OCI-LY1 (cell line): ENCODE results near the gene SLC43A2.

Experiments
- H2AFZ ChIP-seq: fragments of 200-600 bp; sonication (generic), shearing (Covaris generic); 2 replicates; pipeline ENCODE4 v1.6.0; 2014; ENCODE audit warnings: antibody characterized with exemption, mild to moderate bottlenecking, low read length
- H3F3A ChIP-seq: fragments of 200-600 bp; sonication (generic), shearing (Covaris generic); 2 replicates; pipeline ENCODE4 v1.6.0; 2014; ENCODE audit warnings: mild to moderate bottlenecking, antibody characterized with exemption, low read length, moderate library complexity; ENCODE audit not compliant: insufficient read depth
- H3K27ac ChIP-seq: fragments of 200-600 bp; sonication (generic); 2 replicates; pipeline ENCODE4 v1.5.1; 2014; ENCODE audit warnings: low read length, mixed run types, mild to moderate bottlenecking, low read depth; ENCODE audit not compliant: poor library complexity, severe bottlenecking
- H3K27me3 ChIP-seq: fragments of 200-600 bp; sonication (generic); 2 replicates; pipeline ENCODE4 v1.6.0; 2014; ENCODE audit warnings: antibody characterized with exemption, mild to moderate bottlenecking, low read length, moderate library complexity; ENCODE audit not compliant: insufficient read depth
- H3K36me3 ChIP-seq: fragments of 200-600 bp; sonication (generic); 2 replicates; pipeline ENCODE4 v1.6.1; 2014; ENCODE audit warnings: mild to moderate bottlenecking, antibody characterized with exemption, low read length, moderate library complexity, mixed read lengths; ENCODE audit not compliant: insufficient read depth
- H3K4me1 ChIP-seq: fragments of 200-600 bp; sonication (generic); 2 replicates; pipeline ENCODE4 v1.5.1; 2014; ENCODE audit warnings: mild to moderate bottlenecking, low read length, moderate library complexity; ENCODE audit not compliant: insufficient read depth, severe bottlenecking
- H3K4me2 ChIP-seq: fragments of 200-600 bp; sonication (generic), shearing (Covaris generic); 2 replicates; pipeline ENCODE4 v1.6.1; 2014; ENCODE audit warnings: low read length
- H3K4me3 ChIP-seq: fragments of 200-600 bp; sonication (generic); 2 replicates; pipeline ENCODE4 v1.5.1; 2014; ENCODE audit warnings: low read length, low read depth, mild to moderate bottlenecking, mixed read lengths; ENCODE audit not compliant: poor library complexity, severe bottlenecking
- H3K79me2 ChIP-seq: fragments of 200-600 bp; shearing (Covaris generic); 2 replicates; pipeline ENCODE4 v1.6.1; 2016; ENCODE audit warnings: mixed run types, low read length, mixed read lengths; ENCODE audit not compliant: insufficient read depth
- H3K9ac ChIP-seq: fragments of 200-600 bp; sonication (generic), shearing (Covaris generic); 2 replicates; pipeline ENCODE4 v1.6.1; 2014; ENCODE audit warnings: mild to moderate bottlenecking, low read length, mixed read lengths
- H3K9me2 ChIP-seq: fragments of 200-600 bp; sonication (generic), shearing (Covaris generic); 2 replicates; pipeline ENCODE4 v1.6.1; 2014; ENCODE audit warnings: low read depth, mild to moderate bottlenecking, low read length, mixed read lengths
- H3K9me3 ChIP-seq: fragments of 200-600 bp; shearing (Covaris generic); 2 replicates; pipeline ENCODE4 v1.6.1; 2014; ENCODE audit warnings: low read length, mixed read lengths
- H4K20me1 ChIP-seq: fragments of 200-600 bp; sonication (generic), shearing (Covaris generic); 2 replicates; pipeline ENCODE4 v1.6.0; 2016; ENCODE audit warnings: mild to moderate bottlenecking, low read length; ENCODE audit not compliant: insufficient read depth
- EZH2 ChIP-seq: fragments of 200-600 bp; sonication (generic), shearing (Covaris generic); IDR thresholded peaks from 2 replicates; pipeline ENCODE4 v1.8.0; 2017; ENCODE audit warnings: borderline replicate concordance, mixed run types, mild to moderate bottlenecking, antibody characterized with exemption, low read length, moderate library complexity, mixed read lengths
- TF ChIP-seq, protein P1 (sequence below): fragments of 200-600 bp; sonication (generic), shearing (Covaris generic); IDR thresholded peaks from 2 replicates; pipeline ENCODE4 v1.5.1; 2017; ENCODE audit warnings: mild to moderate bottlenecking, antibody characterized with exemption, low read length, moderate library complexity, mixed read lengths

Gene SLC43A2

GRCh38 chr17:1605681-1606351, 22.8 kb downstream of the SLC43A2 start:
- Histone ChIP-seq H3K9ac (peak overlapping the region; percentile 56; the same call in 1 of the 2 replicates), H3K4me3 (no peak overlapping the region), H3F3A (no peaks in the 10 kb centered on the region), H3K4me2 (no peak overlapping the region), H3K9me3 (peaks cover 10% of the 10 kb centered on the region; the same call in 1 of the 2 replicates), H2AFZ (no peak overlapping the region), H3K4me1 (peaks cover 38% of the 10 kb centered on the region), H3K27ac (peak overlapping the region; percentile 89), H3K36me3 (peaks cover 88% of the 10 kb centered on the region), H3K79me2 (no peaks in the 10 kb centered on the region), H3K27me3 (no peaks in the 10 kb centered on the region), H3K9me2 (no peaks in the 10 kb centered on the region), H4K20me1 (no peaks in the 10 kb centered on the region)
- TF ChIP-seq EZH2: no peak
- TF ChIP-seq, protein P1, sequence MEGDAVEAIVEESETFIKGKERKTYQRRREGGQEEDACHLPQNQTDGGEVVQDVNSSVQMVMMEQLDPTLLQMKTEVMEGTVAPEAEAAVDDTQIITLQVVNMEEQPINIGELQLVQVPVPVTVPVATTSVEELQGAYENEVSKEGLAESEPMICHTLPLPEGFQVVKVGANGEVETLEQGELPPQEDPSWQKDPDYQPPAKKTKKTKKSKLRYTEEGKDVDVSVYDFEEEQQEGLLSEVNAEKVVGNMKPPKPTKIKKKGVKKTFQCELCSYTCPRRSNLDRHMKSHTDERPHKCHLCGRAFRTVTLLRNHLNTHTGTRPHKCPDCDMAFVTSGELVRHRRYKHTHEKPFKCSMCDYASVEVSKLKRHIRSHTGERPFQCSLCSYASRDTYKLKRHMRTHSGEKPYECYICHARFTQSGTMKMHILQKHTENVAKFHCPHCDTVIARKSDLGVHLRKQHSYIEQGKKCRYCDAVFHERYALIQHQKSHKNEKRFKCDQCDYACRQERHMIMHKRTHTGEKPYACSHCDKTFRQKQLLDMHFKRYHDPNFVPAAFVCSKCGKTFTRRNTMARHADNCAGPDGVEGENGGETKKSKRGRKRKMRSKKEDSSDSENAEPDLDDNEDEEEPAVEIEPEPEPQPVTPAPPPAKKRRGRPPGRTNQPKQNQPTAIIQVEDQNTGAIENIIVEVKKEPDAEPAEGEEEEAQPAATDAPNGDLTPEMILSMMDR: no peak

GRCh38 chr17:1604831-1605528, 23.7 kb downstream of the SLC43A2 start:
- no peak overlapping the region for H3K4me2 ChIP-seq
- H3K4me1 ChIP-seq: peaks cover 38% of the 10 kb centered on the region

GRCh38 chr17:1601571-1601970, 27.1 kb downstream of the SLC43A2 start:
- Histone ChIP-seq H3K4me2 (no peak overlapping the region), H3F3A (no peaks in the 10 kb centered on the region), H3K36me3 (peaks cover 76% of the 10 kb centered on the region), H3K4me1 (peaks cover 9% of the 10 kb centered on the region), H3K27me3 (no peaks in the 10 kb centered on the region), H3K9ac (no peak overlapping the region), H3K9me2 (no peaks in the 10 kb centered on the region), H3K79me2 (no peaks in the 10 kb centered on the region), H3K4me3 (no peak overlapping the region), H3K27ac (no peak overlapping the region), H3K9me3 (peaks cover 10% of the 10 kb centered on the region; the same call in 1 of the 2 replicates), H2AFZ (no peak overlapping the region), H4K20me1 (no peaks in the 10 kb centered on the region)
- TF ChIP-seq, protein P1: no peak
- TF ChIP-seq EZH2: no peak

More at GRCh38 chr17:1604831-1605528, 23.7 kb downstream of the SLC43A2 start:
- Histone ChIP-seq H3K27me3 (no peaks in the 10 kb centered on the region), H3K79me2 (no peaks in the 10 kb centered on the region), H3K9me3 (peaks cover 10% of the 10 kb centered on the region; the same call in 1 of the 2 replicates), H4K20me1 (no peaks in the 10 kb centered on the region), H3F3A (no peaks in the 10 kb centered on the region), H3K36me3 (peaks cover 85% of the 10 kb centered on the region), H3K4me3 (no peak overlapping the region), H3K27ac (no peak overlapping the region), H3K9me2 (no peaks in the 10 kb centered on the region), H2AFZ (no peak overlapping the region), H3K9ac (no peak overlapping the region)
- TF ChIP-seq, protein P1: no peak
- TF ChIP-seq EZH2: no peak
